Ishikawa (cell line): ENCODE data around the gene PDE2A.

ENCODE experiments used
- CEBPB ChIP-seq: IDR thresholded peaks from 2 replicates; pipeline ENCODE4 v1.6.1; 2012
- EP300 ChIP-seq: IDR thresholded peaks from 2 replicates; pipeline ENCODE4 v1.6.1; 2012; ENCODE audit warnings: borderline replicate concordance
- FOXM1 ChIP-seq: IDR thresholded peaks from 2 replicates; pipeline ENCODE4 v1.6.1; 2012; ENCODE audit warnings: low read depth, borderline replicate concordance
- RAD21 ChIP-seq: IDR thresholded peaks from 2 replicates; pipeline ENCODE4 v1.6.1; 2012; ENCODE audit warnings: low read depth
- REST ChIP-seq: IDR thresholded peaks from 2 replicates; pipeline ENCODE4 v1.6.1; 2012; ENCODE audit warnings: low read depth, mild to moderate bottlenecking
- USF1 ChIP-seq: IDR thresholded peaks from 2 replicates; pipeline ENCODE4 v1.6.1; 2012
- YY1 ChIP-seq: IDR thresholded peaks from 2 replicates; pipeline ENCODE4 v1.6.1; 2012; ENCODE audit warnings: low read depth
- ZBTB7A ChIP-seq: IDR thresholded peaks from 2 replicates; pipeline ENCODE4 v1.6.1; 2012; ENCODE audit warnings: low read depth
- TF ChIP-seq, protein P1 (sequence below): IDR thresholded peaks from 2 replicates; pipeline ENCODE4 v1.6.1; 2012

- TF ChIP-seq FOXM1 (no peak), REST (no peak), USF1 (no peak), RAD21 (no peak), CEBPB (no peak), ZBTB7A (no peak), YY1 (no peak), EP300 (no peak)
- TF ChIP-seq, protein P1, sequence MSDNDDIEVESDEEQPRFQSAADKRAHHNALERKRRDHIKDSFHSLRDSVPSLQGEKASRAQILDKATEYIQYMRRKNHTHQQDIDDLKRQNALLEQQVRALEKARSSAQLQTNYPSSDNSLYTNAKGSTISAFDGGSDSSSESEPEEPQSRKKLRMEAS = no peak
Observed at GRCh38 chr11:72634472-72635095, 39.6 kb downstream of the PDE2A start.
